Neutrophil (primary cell): ENCODE data around the gene CYP2A7.
"Not testable (repeated sequence)": the region's sequence is repeated elsewhere in the genome, so short reads cannot be mapped to it uniquely, and the experiment has no call there.

Experiments used
- H3K27ac ChIP-seq: fragments of 200-600 bp; sonication (generic); 2 replicates; pipeline ENCODE4 v1.5.1; 2016; ENCODE audit warnings: mild to moderate bottlenecking, moderate library complexity
- H3K27me3 ChIP-seq: fragments of 200-600 bp; sonication (generic); 2 replicates; pipeline ENCODE4 v1.6.0; 2016; ENCODE audit warnings: mild to moderate bottlenecking
- H3K36me3 ChIP-seq: fragments of 200-600 bp; sonication (generic); 2 replicates; pipeline ENCODE4 v1.5.1; 2017
- H3K4me1 ChIP-seq, 2 experiments: fragments of 200-600 bp in 1 of 2; sonication (generic) in 1 of 2; 1 replicate in 1 of 2; 2 replicates in 1 of 2; pipeline versions ENCODE4 v1.5.1 to v1.6.1; 2013 to 2016; ENCODE audit warnings: low read depth in 1 of 2, low read length in 1 of 2, mild to moderate bottlenecking in 1 of 2, moderate library complexity in 1 of 2; ENCODE audit not compliant: control insufficient read depth in 1 of 2, insufficient read depth in 1 of 2
- H3K4me3 ChIP-seq, 2 experiments: fragments of 200-600 bp in 1 of 2; sonication (generic) in 1 of 2; 1 replicate in 1 of 2; 2 replicates in 1 of 2; pipeline ENCODE4 v1.5.1; 2013 to 2016; ENCODE audit warnings: low read depth in 1 of 2, low read length in 1 of 2, mild to moderate bottlenecking in 1 of 2, moderate library complexity in 1 of 2
- H3K9me3 ChIP-seq: fragments of 200-600 bp; sonication (generic); 2 replicates; pipeline ENCODE4 v1.5.1; 2016
- CTCF ChIP-seq: fragments of 200-600 bp; sonication (generic); IDR thresholded peaks from 2 replicates; pipeline ENCODE4 v1.5.1; 2016; ENCODE audit warnings: antibody characterized with exemption

Gene CYP2A7

DNA sequence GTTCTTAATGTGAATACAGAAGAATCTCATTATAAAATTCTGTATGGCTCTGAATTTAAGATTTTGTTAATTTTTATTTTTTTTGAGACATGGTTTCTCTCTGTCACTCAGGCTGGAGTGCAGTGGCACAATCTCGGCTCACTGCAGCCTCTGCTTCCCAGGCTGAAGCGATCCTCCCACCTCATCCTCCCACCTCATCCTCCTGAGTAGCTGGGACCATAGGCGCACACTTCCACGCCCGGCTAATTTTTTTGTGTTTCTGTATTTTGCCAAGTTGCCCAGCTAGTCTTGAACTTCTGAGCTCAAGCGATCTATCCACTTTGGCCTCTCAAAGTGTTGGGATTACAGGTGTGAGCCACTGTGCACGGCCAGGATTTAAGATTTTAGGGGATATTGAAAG, 14.3 kb downstream of the CYP2A7 start:
- Histone ChIP-seq H3K4me1 (no peaks in the 10 kb centered on the region), H3K36me3 (no peaks in the 10 kb centered on the region), H3K27ac (no peak overlapping the region), H3K27me3 (no peaks in the 10 kb centered on the region), H3K9me3 (no peaks in the 10 kb centered on the region), H3K4me3 (no peak overlapping the region)
- no peak for TF ChIP-seq CTCF

DNA sequence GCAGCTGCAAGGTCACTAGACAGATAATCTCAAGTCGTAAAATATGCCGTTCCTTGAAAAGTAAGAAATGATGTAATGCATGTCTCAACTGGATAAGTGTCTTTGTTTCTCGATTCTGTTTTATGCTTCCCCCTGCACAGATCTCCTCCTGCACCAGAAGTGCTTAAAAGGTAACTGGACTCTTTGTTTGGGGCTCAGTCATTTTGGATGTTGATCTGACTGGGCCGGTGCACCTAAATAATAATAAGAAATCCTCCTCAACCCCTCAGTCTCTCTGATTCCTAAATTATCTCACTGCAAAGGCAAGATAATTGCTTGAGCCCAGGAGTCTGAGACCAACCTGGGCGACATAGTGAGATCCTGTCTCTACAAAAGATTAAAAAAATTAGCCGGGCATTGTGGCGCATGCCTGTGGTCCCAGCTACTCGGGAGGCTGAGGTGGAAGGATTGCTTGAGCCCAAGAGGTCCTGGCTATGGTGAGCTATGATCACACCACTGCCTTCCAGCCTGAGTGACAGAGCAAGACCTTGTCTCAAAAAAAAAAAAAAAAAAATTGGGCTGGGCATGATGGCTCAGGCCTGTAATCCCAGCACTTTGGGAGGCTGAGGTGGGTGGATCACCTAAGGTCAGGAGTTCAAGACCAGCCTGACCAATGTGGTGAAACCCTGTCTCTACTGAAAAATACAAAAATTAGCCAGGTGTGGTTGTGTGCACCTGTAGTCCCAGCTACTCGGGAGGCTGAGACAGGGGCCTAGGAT, 17.1 kb downstream of the CYP2A7 start:
- H3K27me3 ChIP-seq, H3K36me3 ChIP-seq, H3K4me3 ChIP-seq, H3K27ac ChIP-seq, H3K9me3 ChIP-seq, H3K4me1 ChIP-seq: not testable (repeated sequence)

DNA sequence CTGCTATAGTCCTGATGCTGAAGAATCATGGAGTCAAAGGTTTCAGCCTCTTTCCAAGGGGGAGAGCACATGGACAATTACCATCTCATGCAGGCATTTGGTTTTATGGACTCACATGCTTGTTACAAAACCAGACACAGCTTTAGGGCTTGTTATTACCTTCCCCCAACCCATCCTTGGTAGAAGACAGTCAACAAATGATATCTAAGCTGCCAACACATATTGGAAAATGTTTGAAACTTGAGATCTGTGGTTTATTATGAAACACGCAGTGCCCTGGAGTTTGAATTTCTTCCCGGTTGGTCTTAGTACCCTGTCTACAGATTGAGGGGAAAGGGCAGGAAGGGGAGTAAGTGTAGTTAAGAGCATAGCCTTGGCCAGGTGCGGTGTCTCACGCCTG, 19.2 kb downstream of the CYP2A7 start:
- Histone ChIP-seq H3K4me3 (no peak overlapping the region), H3K36me3 (no peaks in the 10 kb centered on the region), H3K27ac (no peak overlapping the region), H3K27me3 (no peaks in the 10 kb centered on the region), H3K9me3 (no peaks in the 10 kb centered on the region), H3K4me1 (no peaks in the 10 kb centered on the region)
- no peak for TF ChIP-seq CTCF

- TF ChIP-seq CTCF: no peak
- H3K9me3 ChIP-seq: no peaks in the 10 kb centered on the region
- no peaks in the 10 kb centered on the region for H3K27me3 ChIP-seq
- H3K4me1 ChIP-seq: no peaks in the 10 kb centered on the region
- no peak overlapping the region for H3K4me3 ChIP-seq
- no peak overlapping the region for H3K27ac ChIP-seq
- H3K36me3 ChIP-seq: no peaks in the 10 kb centered on the region
Measured at GRCh38 chr19:40862333-40862732, 19.7 kb downstream of the CYP2A7 start.

DNA sequence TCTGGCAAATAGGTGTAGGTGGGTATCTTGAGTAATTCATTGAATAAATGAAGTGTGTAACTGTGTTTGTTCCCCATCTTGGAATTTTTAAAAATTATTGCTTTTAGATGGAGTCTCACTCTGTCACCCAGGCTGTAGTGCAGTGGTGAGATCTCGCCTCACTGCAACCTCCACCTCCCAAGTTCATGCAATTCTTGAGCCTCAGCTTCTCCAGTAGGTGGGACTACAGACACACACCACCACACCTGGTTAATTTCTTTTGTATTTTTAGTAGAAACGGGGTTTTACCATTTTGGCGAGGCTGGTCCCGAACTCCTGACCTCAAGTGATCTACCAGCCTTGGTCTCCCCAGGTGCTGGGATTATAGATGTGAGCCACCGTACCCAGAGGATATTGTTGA, 23.9 kb downstream of the CYP2A7 start:
- no peaks in the 10 kb centered on the region for H3K4me1 ChIP-seq
- no peak for TF ChIP-seq CTCF
- H3K27ac ChIP-seq: no peak overlapping the region
- no peak overlapping the region for H3K4me3 ChIP-seq
- no peaks in the 10 kb centered on the region for H3K27me3 ChIP-seq
- H3K9me3 ChIP-seq: no peaks in the 10 kb centered on the region
- no peaks in the 10 kb centered on the region for H3K36me3 ChIP-seq

- not testable (repeated sequence) for H3K4me1 ChIP-seq, H3K9me3 ChIP-seq, H3K36me3 ChIP-seq, H3K27ac ChIP-seq, H3K4me3 ChIP-seq
- H3K27me3 ChIP-seq: peaks cover 33% of the 10 kb centered on the region
Measured at GRCh38 chr19:40852467-40853152, 29.4 kb downstream of the CYP2A7 start.

DNA sequence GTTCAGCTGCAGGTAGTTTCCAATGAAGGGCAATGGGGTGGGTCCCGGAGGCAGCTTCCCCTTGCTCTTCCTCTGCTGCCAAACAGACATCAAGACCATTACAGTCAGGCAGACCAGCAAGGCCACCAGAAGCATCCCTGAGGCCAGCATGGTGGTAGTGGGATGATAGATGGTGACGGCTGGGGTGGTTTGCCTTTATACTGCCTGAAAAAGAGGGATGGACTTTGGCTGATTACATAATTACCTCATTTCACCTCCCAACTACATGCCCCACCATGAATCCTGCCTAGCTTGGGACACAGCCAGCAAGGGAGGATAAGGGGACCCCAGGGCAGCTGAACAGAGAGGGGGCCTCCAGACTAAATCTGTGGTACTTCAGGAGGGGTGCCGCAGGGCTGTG, 31.8 kb downstream of the CYP2A7 start, which contains the start of gene CYP2A6:
Gene CYP2A6 (minus strand): TSS at position 171 of the 400 bp plus-strand sequence. CDS start 21 bp downstream, at position 150.
- not testable (repeated sequence) for H3K4me3 ChIP-seq, H3K36me3 ChIP-seq, H3K9me3 ChIP-seq, H3K4me1 ChIP-seq, H3K27ac ChIP-seq
- H3K27me3 ChIP-seq: peaks cover 36% of the 10 kb centered on the region

DNA sequence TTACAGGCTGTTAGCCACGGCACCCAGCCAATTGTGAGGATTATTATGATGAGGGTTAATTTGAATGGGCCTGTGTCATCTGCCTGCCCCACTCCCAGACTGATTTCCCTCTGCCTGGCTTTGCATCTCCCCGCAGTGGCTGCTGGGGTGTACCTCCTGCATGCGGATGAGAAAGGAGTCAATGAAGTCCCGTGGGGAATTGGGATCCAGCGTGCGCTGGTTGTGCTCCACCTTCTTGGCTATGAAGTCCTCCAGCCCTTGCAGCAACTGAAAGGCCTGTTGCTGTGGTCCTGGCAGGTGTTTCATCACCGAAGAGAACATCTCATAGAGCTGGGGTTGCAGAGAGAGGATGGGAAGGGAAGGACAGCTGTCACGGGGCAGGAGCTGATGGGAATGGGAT, 35.3 kb downstream of the CYP2A7 start:
- H3K27ac ChIP-seq, H3K36me3 ChIP-seq: not testable (repeated sequence)
- peaks cover 36% of the 10 kb centered on the region for H3K27me3 ChIP-seq

GRCh38 chr19:40843653-40844052, 38.4 kb downstream of the CYP2A7 start:
- Histone ChIP-seq H3K27me3 (peaks cover 13% of the 10 kb centered on the region), H3K4me1 (peaks cover 17 to 21% of the 10 kb centered on the region in 2 experiments), H3K4me3 (peak overlapping the region; percentile 53 to 56), H3K27ac (peak overlapping the region; percentile 92)
- not testable (repeated sequence) for H3K36me3 ChIP-seq, H3K9me3 ChIP-seq

More for the DNA sequence above, 35.3 kb downstream of the CYP2A7 start:
- H3K4me1 ChIP-seq: peaks cover 17 to 21% of the 10 kb centered on the region in 2 experiments
- not testable (repeated sequence) for H3K9me3 ChIP-seq, H3K4me3 ChIP-seq
